ENCODE data around the gene ZNF397. TPM values are rescaled to one million over a fixed set of nuclear protein-coding genes. Genes with fewer than 3 reads are reported as not detected.

ZNF397 gene
- total RNA-seq, 1 donor: 7.7 TPM

- Histone ChIP-seq H3K4me3 (ENCODE audit: low read length) (peak overlapping the region; percentile 57), H3K27me3 (ENCODE audit: insufficient read depth, low read length) (no peaks in the 10 kb centered on the region), H3K9me3 (ENCODE audit: low read depth, low read length) (no peaks in the 10 kb centered on the region), H3K4me1 (ENCODE audit: insufficient read depth, low read length) (peaks cover 18% of the 10 kb centered on the region)
Measured at GRCh38 chr18:35267809-35268208, 27.0 kb downstream of the ZNF397 start.

GRCh38 chr18:35268821-35269220, 28.0 kb downstream of the ZNF397 start:
- no peak overlapping the region for H3K4me3 ChIP-seq (ENCODE audit: low read length)
- peaks cover 18% of the 10 kb centered on the region for H3K4me1 ChIP-seq (ENCODE audit: insufficient read depth, low read length)

GRCh38 chr18:35271656-35272055, 30.8 kb downstream of the ZNF397 start:
- Histone ChIP-seq H3K9me3 (ENCODE audit: low read depth, low read length) (no peaks in the 10 kb centered on the region), H3K4me3 (ENCODE audit: low read length) (no peak overlapping the region), H3K27me3 (ENCODE audit: insufficient read depth, low read length) (no peaks in the 10 kb centered on the region), H3K4me1 (ENCODE audit: insufficient read depth, low read length) (peaks cover 18% of the 10 kb centered on the region)

More at GRCh38 chr18:35268821-35269220, 28.0 kb downstream of the ZNF397 start:
- Histone ChIP-seq H3K27me3 (ENCODE audit: insufficient read depth, low read length) (no peaks in the 10 kb centered on the region), H3K9me3 (ENCODE audit: low read depth, low read length) (no peaks in the 10 kb centered on the region)

GRCh38 chr18:35276267-35276666, 35.4 kb downstream of the ZNF397 start:
- Histone ChIP-seq H3K9me3 (ENCODE audit: low read depth, low read length) (peaks cover 10% of the 10 kb centered on the region), H3K4me1 (ENCODE audit: insufficient read depth, low read length) (no peaks in the 10 kb centered on the region), H3K4me3 (ENCODE audit: low read length) (no peak overlapping the region), H3K27me3 (ENCODE audit: insufficient read depth, low read length) (no peaks in the 10 kb centered on the region)

- Histone ChIP-seq H3K4me3 (ENCODE audit: low read length) (no peak overlapping the region), H3K4me1 (ENCODE audit: insufficient read depth, low read length) (no peaks in the 10 kb centered on the region), H3K9me3 (ENCODE audit: low read depth, low read length) (peaks cover 10% of the 10 kb centered on the region), H3K27me3 (ENCODE audit: insufficient read depth, low read length) (no peaks in the 10 kb centered on the region)
Measured at GRCh38 chr18:35277633-35278032, 36.8 kb downstream of the ZNF397 start.

- Histone ChIP-seq H3K27me3 (ENCODE audit: insufficient read depth, low read length) (no peaks in the 10 kb centered on the region), H3K9me3 (ENCODE audit: low read depth, low read length) (peaks cover 10% of the 10 kb centered on the region), H3K4me1 (ENCODE audit: insufficient read depth, low read length) (no peaks in the 10 kb centered on the region), H3K4me3 (ENCODE audit: low read length) (no peak overlapping the region)
Measured at GRCh38 chr18:35278085-35278484, 37.3 kb downstream of the ZNF397 start.

- no peak overlapping the region for H3K4me3 ChIP-seq (ENCODE audit: low read length)
- H3K9me3 ChIP-seq (ENCODE audit: low read depth, low read length): peaks cover 10% of the 10 kb centered on the region
- H3K4me1 ChIP-seq (ENCODE audit: insufficient read depth, low read length): no peaks in the 10 kb centered on the region
- H3K27me3 ChIP-seq (ENCODE audit: insufficient read depth, low read length): no peaks in the 10 kb centered on the region
Measured at GRCh38 chr18:35278969-35279368, 38.1 kb downstream of the ZNF397 start.

- peaks cover 10% of the 10 kb centered on the region for H3K9me3 ChIP-seq (ENCODE audit: low read depth, low read length)
- H3K4me3 ChIP-seq (ENCODE audit: low read length): no peak overlapping the region
- no peaks in the 10 kb centered on the region for H3K4me1 ChIP-seq (ENCODE audit: insufficient read depth, low read length)
- H3K27me3 ChIP-seq (ENCODE audit: insufficient read depth, low read length): no peaks in the 10 kb centered on the region
Measured at GRCh38 chr18:35282353-35282752, 41.5 kb downstream of the ZNF397 start.

- Histone ChIP-seq H3K9me3 (ENCODE audit: low read depth, low read length) (no peaks in the 10 kb centered on the region), H3K27me3 (ENCODE audit: insufficient read depth, low read length) (no peaks in the 10 kb centered on the region), H3K4me3 (ENCODE audit: low read length) (no peak overlapping the region), H3K4me1 (ENCODE audit: insufficient read depth, low read length) (peaks cover 5% of the 10 kb centered on the region)
Measured at GRCh38 chr18:35283923-35284794, 43.3 kb downstream of the ZNF397 start.

- Histone ChIP-seq H3K4me1 (ENCODE audit: insufficient read depth, low read length) (peaks cover 10% of the 10 kb centered on the region), H3K4me3 (ENCODE audit: low read length) (no peak overlapping the region), H3K9me3 (ENCODE audit: low read depth, low read length) (no peaks in the 10 kb centered on the region), H3K27me3 (ENCODE audit: insufficient read depth, low read length) (no peaks in the 10 kb centered on the region)
Measured at GRCh38 chr18:35284841-35285240, 44.0 kb downstream of the ZNF397 start.

GRCh38 chr18:35289293-35289692, 48.5 kb downstream of the ZNF397 start:
- H3K4me3 ChIP-seq (ENCODE audit: low read length): peak overlapping the region; percentile 60
- H3K4me1 ChIP-seq (ENCODE audit: insufficient read depth, low read length): peaks cover 22% of the 10 kb centered on the region
- H3K9me3 ChIP-seq (ENCODE audit: low read depth, low read length): no peaks in the 10 kb centered on the region
- no peaks in the 10 kb centered on the region for H3K27me3 ChIP-seq (ENCODE audit: insufficient read depth, low read length)

- Histone ChIP-seq H3K4me1 (ENCODE audit: insufficient read depth, low read length) (peaks cover 22% of the 10 kb centered on the region), H3K9me3 (ENCODE audit: low read depth, low read length) (no peaks in the 10 kb centered on the region), H3K27me3 (ENCODE audit: insufficient read depth, low read length) (no peaks in the 10 kb centered on the region), H3K4me3 (ENCODE audit: low read length) (peak overlapping the region; percentile 60)
Measured at GRCh38 chr18:35289727-35290093, 48.9 kb downstream of the ZNF397 start.

- H3K4me1 ChIP-seq (ENCODE audit: insufficient read depth, low read length): peaks cover 22% of the 10 kb centered on the region
- H3K4me3 ChIP-seq (ENCODE audit: low read length): peak within 1 kb of the TSS; percentile 60
- H3K27me3 ChIP-seq (ENCODE audit: insufficient read depth, low read length): no peaks in the 10 kb centered on the region
- H3K9me3 ChIP-seq (ENCODE audit: low read depth, low read length): no peaks in the 10 kb centered on the region
Measured at GRCh38 chr18:35290094-35290735, 49.4 kb downstream of the ZNF397 start, which contains the start of gene ZSCAN30. Gene ZSCAN30, minus strand, starts transcription at chr18:35290229. Its CDS starts 25,877 bp downstream, at chr18:35264352.

GRCh38 chr18:35291166-35291565, 50.3 kb downstream of the ZNF397 start:
- Histone ChIP-seq H3K4me3 (ENCODE audit: low read length) (no peak overlapping the region), H3K27me3 (ENCODE audit: insufficient read depth, low read length) (no peaks in the 10 kb centered on the region), H3K4me1 (ENCODE audit: insufficient read depth, low read length) (peaks cover 22% of the 10 kb centered on the region), H3K9me3 (ENCODE audit: low read depth, low read length) (no peaks in the 10 kb centered on the region)

- Histone ChIP-seq H3K4me3 (ENCODE audit: low read length) (no peak overlapping the region), H3K4me1 (ENCODE audit: insufficient read depth, low read length) (peaks cover 6% of the 10 kb centered on the region), H3K9me3 (ENCODE audit: low read depth, low read length) (peaks cover 15% of the 10 kb centered on the region), H3K27me3 (ENCODE audit: insufficient read depth, low read length) (no peaks in the 10 kb centered on the region)
Measured at GRCh38 chr18:35296060-35296459, 55.2 kb downstream of the ZNF397 start.

Measured in mononuclear cell (primary cell).